ENCODE data around the gene SERP1.
A peak's percentile ranks its signal among the peaks of the same experiment; 100 is the strongest.
"Not testable (repeated sequence)": the region's sequence is repeated elsewhere in the genome, so short reads cannot be mapped to it uniquely, and the experiment has no call there.

Gene SERP1

DNA sequence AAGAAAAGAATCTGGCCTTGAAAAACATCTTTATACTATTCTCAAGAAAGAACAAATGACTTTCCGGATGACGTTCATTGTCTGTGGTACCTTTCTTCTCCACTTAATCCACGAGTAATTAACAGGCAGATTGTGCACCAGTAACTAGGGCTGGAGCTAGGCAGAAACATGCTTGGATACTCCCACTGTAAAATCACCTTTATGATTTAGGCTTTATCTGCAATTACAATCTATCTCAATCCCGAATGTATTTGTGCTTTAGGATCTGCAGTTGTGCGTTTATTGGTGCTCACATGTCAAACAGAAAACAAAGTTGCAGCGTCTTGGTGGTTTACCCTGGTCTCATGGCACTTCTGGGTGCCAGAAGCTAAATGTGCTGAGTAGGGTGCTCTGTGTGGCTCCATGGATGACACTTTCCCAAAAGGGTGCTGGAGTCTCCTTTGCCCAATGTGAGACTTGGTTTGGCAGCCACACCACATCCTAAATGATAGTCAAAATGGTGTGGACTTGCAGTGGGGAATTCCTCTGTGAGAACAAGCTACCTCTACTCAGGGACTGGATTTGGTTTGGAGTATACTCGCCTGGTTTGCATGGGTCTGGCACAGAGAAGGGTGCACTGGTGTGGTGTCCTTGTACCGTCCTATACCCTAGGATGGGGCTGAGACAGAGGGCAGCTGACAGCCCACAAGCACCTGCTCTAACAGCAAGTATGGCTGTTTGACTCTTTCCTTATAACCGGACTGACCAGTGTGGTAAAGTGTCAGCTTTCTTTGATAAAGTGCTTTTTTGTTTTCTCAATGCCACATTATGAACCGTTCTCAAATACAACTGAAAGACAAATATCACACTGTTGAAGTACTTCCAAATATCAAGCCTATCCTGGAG lies 7.7 kb downstream of the SERP1 start:
- ATAC-seq (no peak), DNase-seq (no peak)

DNA sequence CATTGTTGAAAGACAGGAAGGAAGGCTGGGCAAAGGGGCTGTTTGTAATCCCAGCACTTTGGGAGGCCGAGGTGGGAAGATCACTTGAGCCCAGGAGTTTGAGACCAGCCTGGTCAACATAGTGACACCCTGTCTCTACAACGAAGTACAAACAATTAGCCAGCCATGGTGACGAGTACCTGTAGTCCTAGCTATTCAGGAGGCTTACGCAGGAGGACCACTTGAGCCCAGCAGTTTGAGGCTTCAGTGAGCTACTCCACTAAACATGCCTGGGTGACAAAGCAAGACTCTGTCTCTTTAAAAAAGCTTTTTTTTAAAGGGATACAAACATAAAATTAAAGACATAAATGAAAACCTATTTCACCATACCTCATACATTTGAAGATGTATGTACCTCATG lies 11.1 kb downstream of the SERP1 start:
- no peak for DNase-seq
- ATAC-seq: no peak

DNA sequence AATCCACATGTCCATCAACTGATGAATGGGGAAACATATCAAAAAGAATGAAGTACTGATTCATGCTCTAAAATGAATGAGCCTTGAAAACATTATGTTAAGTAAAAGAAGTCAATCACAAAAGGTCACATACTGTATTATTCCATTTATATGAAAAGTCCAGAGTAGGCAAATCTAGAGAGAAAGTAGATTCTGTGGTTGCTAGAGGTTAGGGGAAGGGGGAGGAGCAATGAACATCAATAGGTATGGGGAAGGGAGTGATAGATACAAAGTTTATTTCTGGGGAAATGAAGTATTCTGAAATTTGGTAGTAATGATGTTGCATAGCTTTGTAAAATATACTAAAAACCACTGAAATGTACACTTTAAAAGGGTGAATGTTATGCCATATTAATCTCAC lies 14.5 kb downstream of the SERP1 start:
- ATAC-seq (peak; percentile 89), DNase-seq (no peak)

DNA sequence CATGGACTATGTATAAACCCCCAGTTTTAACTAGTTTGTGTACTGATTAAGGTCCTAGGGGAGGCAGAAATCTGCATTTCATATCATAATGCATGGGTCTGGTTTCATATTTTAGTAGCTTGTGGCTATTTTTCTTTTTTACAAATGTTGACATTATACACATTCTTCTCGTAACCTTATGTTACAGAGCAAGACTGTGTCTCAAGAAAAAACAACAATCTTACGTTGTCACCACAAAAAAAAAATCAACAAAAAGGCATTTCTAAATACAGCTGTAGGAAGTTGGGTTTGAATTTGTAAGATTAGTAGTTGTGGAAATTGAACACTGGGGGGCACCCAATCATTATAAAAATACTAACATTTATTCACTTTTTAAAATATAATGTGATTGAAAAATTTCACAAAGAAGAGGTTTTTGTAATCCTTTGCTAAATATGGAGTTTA lies 17.9 kb downstream of the SERP1 start:
- no peak for DNase-seq
- no peak for ATAC-seq

DNA sequence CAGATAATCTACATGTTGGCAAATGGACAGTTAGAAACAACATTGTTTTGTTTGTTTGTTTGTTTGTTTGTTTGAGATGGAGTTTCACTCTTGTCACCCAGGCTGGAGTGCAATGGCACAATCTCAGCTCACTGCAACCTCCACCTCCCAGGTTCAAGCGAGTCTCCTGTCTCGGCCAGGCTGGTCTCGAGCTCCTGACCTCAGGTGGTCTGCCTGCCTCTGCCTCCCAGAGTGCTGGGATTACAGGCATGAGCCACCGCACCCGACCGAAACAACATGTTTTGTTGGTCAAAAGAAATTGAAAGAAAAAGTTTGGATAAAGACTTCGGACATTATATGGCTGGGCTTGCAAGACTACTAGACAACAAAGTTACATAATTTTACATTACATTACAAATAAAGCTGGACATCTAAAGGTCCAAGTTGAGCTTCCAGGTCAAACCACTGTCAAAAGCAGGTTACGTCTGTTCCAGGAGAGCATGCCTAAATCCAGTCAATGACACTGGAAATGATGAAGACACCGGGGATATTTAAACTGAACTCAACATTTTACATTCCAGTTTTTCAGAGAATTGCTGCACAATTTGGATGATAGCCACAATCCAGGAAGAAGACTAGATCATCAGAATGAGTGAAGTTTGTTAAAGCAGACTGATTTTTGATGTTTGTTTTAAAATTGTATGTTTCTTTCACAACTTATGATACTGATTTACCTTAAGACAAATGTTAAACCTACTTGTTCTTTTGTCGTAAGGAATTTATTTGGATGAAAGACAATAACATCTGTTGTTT lies 18.6 kb downstream of the SERP1 start:
- DNase-seq: no peak
- no peak for ATAC-seq

DNA sequence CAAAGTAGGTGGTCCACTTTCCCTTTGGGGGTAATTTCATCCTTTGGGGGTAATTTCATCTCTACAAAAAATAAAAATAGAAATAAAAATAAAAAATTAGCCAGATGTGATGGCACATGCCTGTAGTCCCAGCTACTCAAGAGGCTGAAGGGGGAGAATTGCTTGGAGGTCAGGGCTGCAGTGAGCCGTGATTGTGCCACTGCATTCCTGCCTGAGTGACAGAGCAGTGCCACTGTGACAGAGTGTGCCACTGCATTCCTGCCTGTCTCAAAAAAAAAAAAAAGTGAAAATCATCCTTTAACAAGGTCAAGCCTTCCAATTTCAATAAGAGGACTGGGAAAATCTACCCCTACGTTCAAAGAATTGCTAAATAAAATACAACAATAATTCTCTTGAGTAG lies 22.8 kb downstream of the SERP1 start:
- DNase-seq (no peak), ATAC-seq (no peak)

DNA sequence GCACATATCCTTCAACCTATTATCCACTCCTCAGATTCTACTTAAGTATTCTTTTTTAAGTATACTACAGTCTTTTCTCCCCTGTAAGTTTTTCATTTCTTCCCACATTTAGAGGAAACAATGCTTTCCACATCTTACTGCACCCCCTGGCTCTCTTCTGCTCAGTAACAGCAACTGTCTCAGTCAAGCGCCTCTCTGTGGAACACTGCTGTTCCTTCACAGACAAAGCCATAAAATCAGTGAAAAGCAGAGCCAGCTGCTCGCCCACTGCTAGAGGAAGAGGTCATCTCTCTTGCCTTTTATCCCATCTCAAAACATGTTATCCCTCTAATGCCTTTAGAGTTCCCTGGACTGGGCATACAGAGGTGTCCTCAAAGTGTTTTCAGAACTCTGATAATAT lies 24.8 kb downstream of the SERP1 start:
- ATAC-seq (no peak), DNase-seq (no peak)

DNA sequence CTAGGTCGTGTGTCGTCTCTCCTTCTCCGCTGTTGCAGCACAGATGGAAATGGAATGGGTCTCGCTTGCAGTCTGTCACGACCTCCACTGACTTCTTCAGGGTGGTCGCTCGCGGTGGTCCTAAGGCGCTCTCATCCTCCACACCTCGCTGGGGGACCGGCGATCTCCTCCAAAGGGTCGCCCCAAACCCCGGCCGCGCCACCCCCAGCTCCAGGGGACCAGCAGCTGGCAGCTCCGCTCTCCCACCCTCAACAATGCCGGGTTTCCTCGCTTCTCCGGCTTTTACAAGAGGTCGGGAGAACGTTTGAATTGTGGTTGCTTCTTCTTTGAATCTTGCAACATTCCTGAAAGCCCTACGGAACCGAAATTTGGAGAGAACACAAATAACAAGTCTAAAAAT lies 25.9 kb downstream of the SERP1 start:
- no peak for DNase-seq
- ATAC-seq: no peak

DNA sequence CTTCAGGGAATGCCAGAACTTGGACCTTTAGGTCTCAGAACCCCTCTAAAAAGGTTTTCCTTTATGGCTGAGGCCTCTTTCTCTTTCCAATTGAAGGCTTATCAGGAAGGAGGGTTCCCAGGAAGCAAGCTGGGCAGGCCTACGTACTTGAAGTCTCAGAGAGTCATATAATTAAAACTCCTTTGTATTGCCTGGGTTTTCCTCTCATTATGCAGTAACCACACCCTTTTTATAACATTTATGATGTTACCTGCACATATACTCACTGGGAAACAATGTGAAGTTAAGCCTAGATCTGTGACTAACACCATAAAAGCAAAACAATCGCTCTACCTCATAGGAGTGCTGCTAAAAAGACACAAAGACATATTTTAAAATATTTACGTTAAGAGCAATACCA lies 27.3 kb downstream of the SERP1 start:
- DNase-seq: no peak
- ATAC-seq: no peak

DNA sequence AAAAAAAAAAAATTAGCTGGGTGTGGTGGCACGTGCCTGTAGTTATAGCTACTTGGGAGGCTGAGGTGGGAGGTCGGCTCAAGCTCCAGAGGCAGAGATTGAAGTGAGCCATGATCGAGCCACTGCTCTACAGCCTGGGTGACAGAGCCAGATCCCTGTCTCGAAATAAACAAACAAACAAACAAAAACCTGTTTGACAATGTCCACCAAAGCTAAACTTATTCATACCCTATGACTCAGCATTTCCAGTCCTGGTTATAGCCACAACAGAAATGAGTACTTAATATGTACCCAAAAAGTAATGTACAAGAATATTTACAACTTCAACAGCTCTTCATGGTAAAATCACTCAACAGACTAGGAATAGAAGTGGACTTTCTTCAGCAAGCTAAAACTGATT lies 31.1 kb downstream of the SERP1 start:
- ATAC-seq: no peak
- no peak for DNase-seq

DNA sequence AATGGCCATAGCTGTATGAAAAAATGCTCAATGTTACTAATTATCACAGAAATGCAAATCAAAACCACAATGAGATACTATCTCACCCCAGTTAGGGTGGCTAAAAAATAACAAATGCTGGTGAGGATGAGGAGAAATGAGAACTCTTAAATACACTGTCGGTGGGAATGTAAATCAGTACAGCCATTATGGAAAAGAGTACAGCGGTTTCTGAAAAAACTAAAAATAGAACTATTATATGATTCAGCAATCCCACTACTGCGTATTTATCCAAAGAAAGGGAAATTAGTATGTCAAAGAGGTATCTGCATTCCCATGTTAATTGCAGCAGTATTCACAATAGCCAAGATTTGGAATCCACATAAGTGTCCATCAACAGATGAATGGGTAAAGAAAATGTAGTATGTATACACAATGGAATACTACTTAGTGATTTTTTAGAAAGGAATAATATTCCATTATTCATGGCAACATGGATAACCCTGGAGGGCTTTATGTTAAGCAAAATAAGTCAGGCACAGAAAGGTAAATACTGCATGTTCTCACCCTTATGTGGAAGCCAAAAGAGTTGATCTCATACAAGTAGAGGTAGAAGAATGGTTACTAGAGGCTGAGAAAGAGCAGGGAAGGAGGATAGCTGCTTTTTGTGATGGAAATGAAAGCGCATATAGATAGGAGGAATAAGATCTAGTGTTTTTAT lies 35.0 kb downstream of the SERP1 start:
- no peak for ATAC-seq
- DNase-seq: no peak

DNA sequence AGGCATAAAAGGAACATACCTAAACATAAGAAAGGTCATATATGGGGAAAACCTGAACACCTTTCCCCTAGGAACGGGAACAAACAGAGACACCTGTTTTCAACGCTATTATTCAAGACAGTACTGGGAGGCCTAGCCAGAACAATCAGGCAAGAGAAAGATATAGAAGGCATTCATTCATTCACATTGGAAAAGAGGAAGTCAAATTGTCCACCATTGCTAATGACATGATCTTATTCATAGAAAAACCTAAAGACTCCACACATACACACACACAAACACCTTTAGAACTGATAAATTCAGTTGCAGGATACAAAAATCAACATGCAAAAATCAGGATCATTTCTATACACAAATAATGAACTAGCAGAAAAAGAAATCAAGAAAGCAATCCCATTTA lies 36.5 kb downstream of the SERP1 start:
- DNase-seq: no peak
- ATAC-seq: no peak

DNA sequence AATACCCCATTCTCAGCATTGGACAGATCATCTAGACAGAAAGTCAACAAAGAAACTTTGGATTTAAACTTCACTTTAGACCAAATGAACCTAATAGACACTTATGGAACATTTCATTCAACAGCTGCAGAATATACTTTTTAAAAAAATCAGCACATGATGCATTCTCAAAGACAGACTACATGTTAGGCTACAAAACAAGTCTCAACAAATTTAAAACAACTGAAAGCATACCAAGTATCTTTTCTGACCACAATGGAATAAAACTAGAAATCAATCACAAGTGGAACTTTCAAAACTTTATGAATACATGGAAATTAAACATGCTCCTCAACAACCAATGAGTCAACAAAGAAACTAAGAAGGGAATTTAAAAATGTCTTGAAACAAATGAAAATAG lies 37.9 kb downstream of the SERP1 start:
- DNase-seq: no peak
- ATAC-seq: no peak

DNA sequence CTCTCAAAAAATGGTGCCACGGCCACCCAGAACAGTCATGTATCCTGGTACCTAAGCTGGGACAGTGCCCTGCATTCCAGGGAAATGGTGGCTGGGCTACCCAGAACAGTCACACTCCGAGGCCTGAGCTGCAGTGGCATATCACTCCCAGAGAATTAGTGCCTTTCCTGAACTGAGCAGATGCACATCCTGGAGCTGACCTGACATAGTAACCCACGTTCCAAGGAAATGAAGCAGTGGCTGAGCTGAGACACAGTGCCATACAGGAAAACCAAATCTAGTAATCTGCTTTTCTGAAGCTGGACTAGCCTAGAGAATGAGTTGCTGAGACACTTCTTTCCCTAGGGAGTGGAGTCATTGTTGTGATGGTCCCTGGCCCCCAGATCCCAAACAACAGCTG lies 41.8 kb downstream of the SERP1 start:
- DNase-seq: no peak
- no peak for ATAC-seq

DNA sequence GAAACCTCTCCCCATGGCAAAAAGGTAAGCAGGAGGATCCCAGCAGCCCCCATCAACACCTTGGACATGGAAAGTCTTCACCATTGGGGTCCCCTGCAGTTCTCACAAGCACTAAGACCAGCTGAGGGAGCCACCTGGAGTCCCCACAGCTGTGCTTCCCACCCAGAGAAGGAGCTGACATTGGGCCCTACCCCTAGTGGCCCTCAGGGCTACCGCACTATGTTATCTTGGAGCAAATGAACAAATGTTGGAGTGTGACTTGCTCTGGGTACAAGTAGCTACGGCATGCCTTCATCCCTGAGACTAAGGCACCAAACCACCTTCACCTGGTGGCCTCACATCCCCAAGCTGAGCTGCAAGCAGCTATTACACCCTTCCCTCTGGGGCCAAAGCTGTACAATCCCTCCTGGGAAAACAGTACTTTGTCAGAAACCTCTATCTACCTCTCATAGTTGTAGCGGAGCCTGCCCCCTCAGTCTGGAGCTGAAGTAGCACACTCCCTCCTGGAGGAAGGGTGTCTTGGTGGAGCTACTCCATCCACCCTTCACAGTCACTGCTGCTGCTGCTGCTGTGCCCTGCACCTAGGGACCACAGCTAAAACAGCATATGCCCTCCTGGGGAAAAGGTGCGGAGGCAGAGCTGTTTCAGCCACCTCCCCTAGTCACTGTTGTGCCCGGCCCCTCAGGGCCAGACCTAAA lies 42.7 kb downstream of the SERP1 start:
- ATAC-seq (no peak), DNase-seq (no peak)

DNA sequence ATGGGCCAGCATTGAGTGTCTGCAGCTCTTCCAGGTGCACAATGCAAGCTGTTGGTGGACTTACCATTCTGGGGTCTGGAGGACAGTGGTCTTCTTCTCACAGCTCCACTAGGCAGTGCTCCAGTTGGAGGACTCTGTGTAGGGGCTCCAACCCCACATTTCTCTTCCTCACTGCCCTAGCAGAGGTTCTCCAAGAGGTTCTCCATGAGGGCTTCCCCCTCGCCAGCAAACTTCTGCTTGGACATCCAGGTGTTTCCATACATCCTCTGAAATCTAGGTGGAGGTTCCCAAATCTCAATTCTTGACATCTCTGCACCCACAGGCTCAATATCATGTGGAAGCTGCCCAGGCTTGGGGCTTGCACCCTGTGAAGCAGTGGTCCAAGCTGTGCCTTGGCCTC lies 45.3 kb downstream of the SERP1 start:
- ATAC-seq, DNase-seq: not testable (repeated sequence)

DNA sequence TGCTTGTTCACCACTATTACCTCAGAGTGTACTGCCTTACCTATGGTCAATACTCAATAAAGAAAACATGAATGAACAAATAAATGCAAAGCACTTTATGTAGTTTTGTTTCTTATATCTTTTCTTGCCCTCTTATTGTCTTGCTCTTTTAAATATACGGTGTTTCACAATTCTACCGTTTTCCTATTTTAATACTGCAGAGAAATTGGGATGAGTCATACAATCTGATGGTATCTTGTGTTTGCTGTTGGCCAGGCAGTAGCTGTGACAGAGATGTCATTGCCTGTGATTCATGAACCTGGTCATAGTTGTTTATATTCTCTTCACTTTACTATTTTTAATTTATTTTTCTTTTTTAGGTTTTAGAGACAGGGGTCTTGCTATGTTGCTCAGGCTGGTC lies 48.3 kb downstream of the SERP1 start:
- no peak for DNase-seq

DNA sequence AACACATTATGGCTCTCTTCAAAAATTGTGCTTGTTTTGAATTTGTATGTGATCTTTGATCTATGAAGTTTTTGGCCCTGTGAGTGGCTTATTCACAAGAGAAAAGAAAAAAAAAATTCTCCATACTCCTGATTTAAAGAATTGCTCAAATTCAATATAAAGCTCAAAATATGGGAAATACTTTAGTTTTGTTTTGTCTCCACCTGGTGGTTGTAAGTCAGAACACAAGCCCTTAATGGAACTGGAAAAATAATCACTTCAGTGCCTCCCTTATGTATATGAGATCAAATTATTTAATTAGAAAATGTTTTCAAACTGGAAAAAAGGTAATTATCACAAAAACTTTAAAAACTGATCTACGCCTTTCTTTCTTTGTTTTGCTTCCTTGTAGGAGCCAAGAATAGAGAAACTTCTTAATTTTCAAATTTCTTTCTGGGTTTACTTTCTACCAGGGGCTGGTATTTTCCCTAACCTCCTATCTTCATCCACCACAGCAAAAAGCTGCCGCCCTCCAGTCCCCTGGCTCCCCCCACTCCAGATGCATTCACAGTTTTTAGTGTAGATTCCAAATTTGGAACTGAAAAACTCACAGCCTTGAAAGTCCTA lies 50.6 kb downstream of the SERP1 start:
- no peak for ATAC-seq
- DNase-seq: peak; percentile 7

More for the DNA sequence above, 48.3 kb downstream of the SERP1 start:
- ATAC-seq: no peak

DNA sequence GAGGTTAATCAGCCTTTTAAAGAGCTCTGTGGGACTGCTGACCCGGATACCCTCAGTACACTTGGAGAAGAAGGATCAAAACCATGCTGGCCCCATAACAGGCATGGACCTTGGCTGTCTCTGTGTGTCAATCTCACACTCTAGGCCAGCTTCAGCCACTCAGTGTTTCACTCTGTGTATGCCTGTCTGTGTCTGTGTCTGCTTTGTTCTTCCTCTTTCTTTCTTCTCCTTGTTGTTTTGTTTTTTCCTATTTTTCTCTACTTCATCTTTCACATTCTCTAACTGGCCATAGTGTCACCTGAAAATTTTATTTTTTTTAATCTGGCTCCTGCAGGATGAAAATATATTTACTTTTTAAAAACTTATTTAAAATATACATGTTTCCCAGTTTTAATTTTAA lies 51.1 kb downstream of the SERP1 start:
- ATAC-seq: no peak

DNA sequence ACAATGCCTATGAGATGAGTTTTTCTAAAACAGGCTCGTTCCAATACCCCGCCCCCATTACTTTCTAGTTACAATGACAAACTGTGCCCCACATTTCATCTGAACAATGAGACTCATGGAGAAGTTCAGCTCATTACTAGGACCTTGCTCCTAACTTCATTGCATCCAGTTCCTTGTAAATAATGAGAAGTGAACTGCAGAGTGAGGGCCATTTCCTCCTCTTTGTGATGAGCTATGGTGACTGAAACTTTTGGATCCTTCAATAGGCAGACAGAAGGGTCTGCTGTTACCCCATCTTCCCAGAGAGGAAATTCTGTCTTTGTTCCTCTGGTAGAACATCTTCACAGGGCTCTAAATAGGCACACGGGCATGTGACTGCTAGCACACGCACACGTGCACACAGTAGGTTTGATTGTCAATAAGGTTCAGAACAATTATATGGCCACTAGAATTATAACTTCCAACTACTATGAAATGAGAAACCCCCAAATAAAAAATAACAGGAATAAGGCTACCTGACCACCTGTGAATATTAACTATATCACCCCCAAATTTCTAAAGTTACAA lies 51.8 kb downstream of the SERP1 start:
- no peak for DNase-seq
- no peak for ATAC-seq

More for the DNA sequence above, 51.1 kb downstream of the SERP1 start:
- DNase-seq: no peak

All from stimulated activated naive CD8-positive, alpha-beta T cell treated with anti-CD3 and anti-CD28 coated beads, Interleukin-15, Interleukin-2, amounts not matched to agents 100 U/mL and 50 U/mL, for 24 hours (primary cell).